ENCODE measurements around the gene HPF1.
"Not testable (repeated sequence)": the region's sequence is repeated elsewhere in the genome, so short reads cannot be mapped to it uniquely, and the experiment has no call there.

HPF1 gene

DNA sequence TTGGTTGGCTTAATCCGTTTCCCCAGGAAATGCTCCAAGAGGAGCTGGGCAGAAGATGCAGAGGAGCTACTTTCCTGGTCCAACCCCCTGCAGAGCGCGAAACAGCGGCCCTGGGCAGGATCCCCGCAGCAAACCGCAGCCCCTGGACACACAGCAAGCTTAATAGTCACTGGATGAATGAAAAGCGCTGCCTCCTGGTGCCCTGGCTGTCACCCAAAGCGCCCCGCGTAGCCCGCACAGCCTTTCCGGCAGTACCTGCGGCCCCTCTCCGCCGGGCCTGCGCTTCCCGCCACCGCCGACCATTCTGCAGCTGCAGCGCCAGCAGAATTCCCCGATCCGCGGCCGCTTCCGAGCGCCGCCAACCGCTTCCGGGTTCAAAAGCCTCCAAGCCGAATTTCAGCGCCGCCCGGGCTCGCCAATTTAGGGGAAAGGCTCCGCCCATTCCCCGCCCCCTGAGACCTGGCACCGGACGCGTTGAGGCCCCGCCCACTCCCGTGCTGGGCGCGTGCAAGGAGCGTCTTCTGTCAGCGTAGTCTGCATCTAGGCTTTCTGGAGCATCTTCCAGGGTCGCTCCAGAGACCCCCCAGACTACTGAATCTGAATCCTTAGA, at the start of gene HPF1:
Gene HPF1 (minus strand): TSS at position 370 of the 610 bp plus-strand sequence. CDS start 67 bp downstream, at position 303.
- DNase-seq (ENCODE audit: low read depth), result peak; percentile 64

GRCh38 chr4:169806770-169807169, 49.0 kb upstream of the HPF1 start:
- DNase-seq (ENCODE audit: low read depth), result not testable (repeated sequence)

- no peak for DNase-seq (ENCODE audit: low read depth)
These were observed 45.7 kb upstream of the HPF1 start for GRCh38 chr4:169803413-169803812.

GRCh38 chr4:169802873-169803272, 45.1 kb upstream of the HPF1 start:
- DNase-seq (ENCODE audit: low read depth), result no peak

DNA sequence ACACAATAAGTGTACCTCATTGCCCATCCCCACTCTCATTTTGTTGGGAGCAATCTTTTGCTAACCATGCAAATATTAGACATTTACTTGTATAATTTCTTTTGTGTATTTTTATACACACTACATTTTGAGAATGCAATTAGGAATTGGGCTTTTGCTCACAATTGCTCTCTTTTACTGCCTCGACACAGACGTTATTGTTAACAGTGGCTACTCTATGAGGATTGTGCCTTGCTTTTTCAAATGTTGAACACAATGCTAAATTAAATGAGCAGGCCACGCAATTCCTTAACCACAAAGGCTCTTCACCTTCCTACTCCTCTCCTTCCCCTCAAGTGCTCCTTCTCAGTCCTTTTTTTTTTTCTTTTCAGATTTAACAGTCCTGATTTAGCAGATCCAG, 42.8 kb upstream of the HPF1 start:
- no peak for DNase-seq (ENCODE audit: low read depth)

GRCh38 chr4:169799260-169799659, 41.5 kb upstream of the HPF1 start:
- no peak for DNase-seq (ENCODE audit: low read depth)

DNA sequence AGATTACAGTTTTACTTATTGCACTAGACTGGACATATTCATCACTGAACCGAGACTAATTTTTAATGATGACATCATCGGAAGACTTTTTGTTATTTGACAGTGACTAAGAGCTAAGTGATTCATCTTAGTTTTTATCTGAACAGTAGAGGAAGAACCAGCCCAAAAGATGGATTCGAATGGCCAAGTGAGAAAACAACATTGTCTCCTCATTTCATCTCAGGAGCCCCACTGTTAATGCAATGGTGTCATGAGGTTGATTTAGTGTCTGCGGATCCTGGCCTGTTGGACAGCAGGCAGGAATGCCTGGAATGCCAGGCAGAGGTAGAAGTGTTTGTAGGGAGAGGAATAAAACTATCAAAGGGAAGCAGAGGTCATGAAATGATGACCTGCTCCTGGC, 37.8 kb upstream of the HPF1 start:
- peak; percentile 26 for DNase-seq (ENCODE audit: low read depth)

- peak; percentile 59 for DNase-seq (ENCODE audit: low read depth)
These were observed 33.9 kb upstream of the HPF1 start for GRCh38 chr4:169791527-169792156.

DNA sequence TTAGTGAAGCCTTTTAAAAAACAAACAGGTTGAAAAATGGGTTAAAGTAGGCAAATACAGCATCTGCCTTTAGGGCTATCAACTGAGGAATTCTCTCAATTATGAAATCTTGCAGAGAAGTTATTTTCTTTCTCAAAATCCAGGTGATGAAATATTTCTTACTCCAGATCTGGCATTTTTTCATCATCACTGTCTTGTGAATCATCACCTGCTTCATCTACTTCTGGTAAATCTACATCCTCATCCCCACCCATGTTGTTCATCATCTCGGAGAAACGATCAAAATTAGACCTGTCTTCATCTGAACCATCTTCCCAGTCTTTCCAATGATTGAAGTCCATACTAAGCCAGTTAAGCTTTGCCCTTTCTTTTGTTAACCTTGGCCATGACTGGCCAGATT, 33.3 kb upstream of the HPF1 start:
- DNase-seq (ENCODE audit: low read depth), result peak; percentile 31

DNA sequence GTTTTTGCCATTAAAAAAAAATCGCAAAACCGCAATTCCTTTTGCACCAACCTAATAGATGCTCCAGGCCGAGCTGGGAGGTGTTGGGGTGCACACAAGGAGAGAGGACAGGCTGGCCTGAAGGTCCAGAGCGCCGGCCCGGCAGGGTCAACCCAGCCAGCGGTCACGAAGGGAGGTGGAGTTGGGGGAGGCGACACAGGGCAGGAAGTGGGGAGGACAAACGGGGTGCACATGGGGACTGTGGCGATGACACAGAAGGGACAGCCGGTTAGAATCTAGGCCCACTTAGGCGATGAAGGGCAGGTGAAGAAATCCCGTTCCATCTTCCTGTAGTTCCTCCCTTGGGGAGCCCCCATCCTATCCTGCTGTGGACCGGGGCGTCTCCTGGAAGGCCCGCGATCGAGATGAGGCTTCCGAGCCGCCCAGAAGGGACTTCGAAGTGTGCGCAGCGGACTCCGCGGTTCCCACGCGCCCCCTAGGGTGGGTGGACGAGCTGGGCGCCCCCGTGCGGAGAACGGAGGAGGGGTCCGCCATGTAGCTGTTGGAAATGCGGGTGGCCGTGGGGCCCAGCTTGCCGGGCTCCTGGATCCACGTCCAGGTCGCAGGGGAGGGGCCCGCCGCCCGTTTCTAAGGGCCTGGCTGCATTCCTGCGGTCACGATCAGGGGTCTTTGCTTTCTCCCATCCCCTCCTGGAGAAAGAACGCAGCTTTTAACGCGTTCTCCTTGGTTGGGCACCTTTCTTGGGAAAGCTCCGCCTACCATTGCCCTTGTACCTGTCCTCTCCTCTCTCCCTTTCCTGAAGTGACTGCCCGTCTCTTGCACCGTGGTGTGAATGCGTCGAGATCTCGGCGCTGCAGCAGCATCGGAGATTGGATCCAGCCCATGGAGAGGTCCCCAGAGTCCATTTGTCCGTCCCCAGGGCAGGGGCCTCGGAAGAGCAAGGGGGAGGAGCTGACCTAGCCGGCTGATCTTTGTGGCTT, 17.0 kb upstream of the HPF1 start:
- no peak for DNase-seq (ENCODE audit: low read depth)

- no peak for DNase-seq (ENCODE audit: low read depth)
These were observed 16.1 kb upstream of the HPF1 start for GRCh38 chr4:169773889-169774288.

DNA sequence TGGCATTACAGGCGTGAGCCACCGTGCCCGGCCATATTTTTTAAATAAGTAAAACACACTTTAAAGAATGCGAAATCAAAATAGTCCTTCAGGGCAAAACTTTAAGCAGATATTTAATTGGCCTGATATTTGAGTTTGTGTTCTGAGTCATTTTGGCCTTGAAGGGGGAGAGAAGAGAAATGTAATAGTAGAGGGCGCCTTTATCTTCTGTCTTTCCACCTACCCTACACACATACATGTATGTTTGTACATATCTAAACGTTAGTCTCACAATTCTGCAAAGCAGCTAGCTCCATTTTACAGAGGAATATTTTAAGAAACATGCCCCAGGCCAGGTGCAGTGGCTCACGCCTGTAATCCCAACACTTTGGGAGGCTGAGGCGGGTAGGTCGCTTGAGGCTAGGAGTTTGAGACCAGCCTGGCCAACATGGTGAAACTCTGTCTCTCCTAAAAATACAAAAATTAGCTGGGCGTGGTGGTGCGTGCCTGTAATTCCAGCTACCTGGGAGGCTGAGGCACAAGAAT, 13.9 kb upstream of the HPF1 start:
- DNase-seq (ENCODE audit: low read depth), result not testable (repeated sequence)

- DNase-seq (ENCODE audit: low read depth), result no peak
These were observed 12.7 kb upstream of the HPF1 start for GRCh38 chr4:169770416-169770815.

- no peak for DNase-seq (ENCODE audit: low read depth)
These were observed 10.6 kb upstream of the HPF1 start for GRCh38 chr4:169768385-169768784.

GRCh38 chr4:169766741-169767140, 9.0 kb upstream of the HPF1 start:
- no peak for DNase-seq (ENCODE audit: low read depth)

- DNase-seq (ENCODE audit: low read depth), result no peak
These were observed 8.1 kb upstream of the HPF1 start for GRCh38 chr4:169765835-169766234.

GRCh38 chr4:169761846-169762245, 4.1 kb upstream of the HPF1 start:
- DNase-seq (ENCODE audit: low read depth), result no peak

GRCh38 chr4:169758401-169758962, 738 bp upstream of the HPF1 start:
- no peak for DNase-seq (ENCODE audit: low read depth)

DNA sequence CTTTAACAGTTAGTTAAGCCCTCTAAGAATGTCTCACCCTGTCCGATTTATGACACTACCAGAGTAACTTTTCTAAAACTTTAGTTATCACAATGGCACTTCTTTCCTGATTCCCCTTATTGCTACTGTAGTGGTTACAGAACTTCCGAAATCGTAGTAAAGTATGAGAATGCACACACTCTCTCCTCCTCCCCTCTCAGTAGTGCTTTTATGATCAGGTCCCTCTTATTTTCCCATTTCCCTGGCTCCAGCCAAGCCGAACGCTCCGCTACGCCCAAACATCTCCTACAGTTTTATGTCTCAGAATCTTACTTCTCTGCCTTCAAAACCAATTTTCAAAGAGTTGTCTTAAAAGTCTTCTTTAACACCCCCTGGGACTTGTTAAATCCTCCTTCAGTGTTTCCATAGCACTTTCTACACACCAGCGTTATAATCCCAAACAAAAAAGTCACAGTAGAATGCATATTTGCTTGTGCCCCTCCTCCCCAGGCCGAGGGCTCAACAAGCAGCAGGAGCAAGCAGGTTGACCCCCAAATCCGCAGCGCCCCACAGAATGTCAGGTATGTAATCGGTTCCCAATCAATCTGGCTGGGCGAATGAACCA, 671 bp downstream of the HPF1 start:
- no peak for DNase-seq (ENCODE audit: low read depth)

- no peak for DNase-seq (ENCODE audit: low read depth)
These were observed 12.5 kb downstream of the HPF1 start for GRCh38 chr4:169745291-169745690.

- no peak for DNase-seq (ENCODE audit: low read depth)
These were observed 13.1 kb downstream of the HPF1 start for GRCh38 chr4:169744601-169745000.

DNA sequence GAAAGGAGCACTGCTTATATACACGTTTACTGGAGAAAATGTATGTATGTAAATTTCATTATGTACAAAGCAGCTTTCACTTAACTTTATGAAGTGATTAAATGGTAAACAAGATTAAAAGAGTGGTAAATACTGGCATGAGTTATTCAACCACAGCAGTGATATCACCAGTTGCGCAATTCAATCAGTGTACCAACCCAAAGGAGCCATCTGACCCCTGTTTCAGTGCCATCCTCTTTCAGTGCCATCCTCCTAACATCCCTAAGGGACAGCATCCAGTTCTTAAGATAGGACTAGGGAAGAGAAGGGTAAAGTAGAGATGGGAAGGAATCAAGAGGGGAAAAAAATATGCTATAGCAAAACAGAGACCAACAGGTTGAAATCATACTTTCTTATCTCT, 16.2 kb downstream of the HPF1 start:
- no peak for DNase-seq (ENCODE audit: low read depth)

Measured in HS-5 (cell line).